Putamen (tissue), 1 donor: ENCODE measurements around the gene NT5DC1.
A peak's percentile ranks its signal among the peaks of the same experiment; 100 is the strongest.
"Not testable (repeated sequence)": the region's sequence is repeated elsewhere in the genome, so short reads cannot be mapped to it uniquely, and the experiment has no call there.

Source experiments
- DNase-seq: peaks from one replicate; pipeline ENCODE4 v3.0.0-alpha.2; 2016; ENCODE audit warnings: low spot score

Gene NT5DC1

GRCh38 chr6:116090251-116090650 lies 10.4 kb upstream of the NT5DC1 start:
- DNase-seq = no peak

GRCh38 chr6:116094041-116094440 lies 6.6 kb upstream of the NT5DC1 start:
- no peak for DNase-seq

GRCh38 chr6:116096048-116096759 lies 4.4 kb upstream of the NT5DC1 start:
- DNase-seq = not testable (repeated sequence)

GRCh38 chr6:116096979-116097816 lies 3.5 kb upstream of the NT5DC1 start:
- DNase-seq = no peak

- no peak for DNase-seq
Measured at GRCh38 chr6:116099036-116099435, 1.6 kb upstream of the NT5DC1 start.

- DNase-seq = no peak
Measured at GRCh38 chr6:116101302-116101718, 657 bp downstream of the NT5DC1 start.

- DNase-seq = no peak
Measured at GRCh38 chr6:116101790-116102189, 1.1 kb downstream of the NT5DC1 start.

GRCh38 chr6:116102873-116103272 lies 2.2 kb downstream of the NT5DC1 start:
- no peak for DNase-seq

GRCh38 chr6:116104636-116105035 lies 4.0 kb downstream of the NT5DC1 start:
- DNase-seq = no peak

- no peak for DNase-seq
Measured at GRCh38 chr6:116105247-116105646, 4.6 kb downstream of the NT5DC1 start.

- no peak for DNase-seq
Measured at GRCh38 chr6:116106146-116106545, 5.5 kb downstream of the NT5DC1 start.

- peak; percentile 59 for DNase-seq
Measured at GRCh38 chr6:116108836-116109235, 8.2 kb downstream of the NT5DC1 start.

GRCh38 chr6:116111552-116112528 lies 11.2 kb downstream of the NT5DC1 start:
- DNase-seq = no peak

- DNase-seq = no peak
Measured at GRCh38 chr6:116113386-116113785, 12.7 kb downstream of the NT5DC1 start.

- no peak for DNase-seq
Measured at GRCh38 chr6:116115781-116116180, 15.1 kb downstream of the NT5DC1 start.

GRCh38 chr6:116118608-116119007 lies 18.0 kb downstream of the NT5DC1 start:
- no peak for DNase-seq

GRCh38 chr6:116120430-116120829 lies 19.8 kb downstream of the NT5DC1 start:
- DNase-seq = no peak

- no peak for DNase-seq
Measured at GRCh38 chr6:116126032-116126431, 25.4 kb downstream of the NT5DC1 start, which contains the start of gene COL10A1. Gene COL10A1 (minus strand): TSS chr6:116126132. CDS start chr6:116125492, 640 bp downstream.

GRCh38 chr6:116127771-116128493 lies 27.3 kb downstream of the NT5DC1 start:
- no peak for DNase-seq

GRCh38 chr6:116133453-116133852 lies 32.8 kb downstream of the NT5DC1 start:
- no peak for DNase-seq

- DNase-seq = no peak
Measured at GRCh38 chr6:116136373-116136772, 35.7 kb downstream of the NT5DC1 start.
